Common myeloid progenitor, CD34-positive (primary cell): ENCODE measurements around the gene GOLGA1.
"Not testable (repeated sequence)": the region's sequence is repeated elsewhere in the genome, so short reads cannot be mapped to it uniquely, and the experiment has no call there.

Experiments used
- CTCF ChIA-PET: fragments of 350-600 bp; sonication (Branson Sonifier 250); formaldehyde crosslinking; loops from one replicate; lab custom pipeline; 2021; ENCODE audit warnings: antibody characterized with exemption; lab: Charles Lee
- POLR2A ChIA-PET: fragments of 350-600 bp; sonication (Branson Sonifier 250); formaldehyde crosslinking; loops from one replicate; lab custom pipeline; 2021; ENCODE audit warnings: antibody characterized with exemption; lab: Charles Lee
- DNase-seq, 3 donors: peaks; one replicate each; pipeline versions ENCODE4 v3.0.0 to v3.0.0-alpha.2; 2013
- H3K27ac ChIP-seq, 2 experiments: 1 replicate in 1 of 2; 2 replicates in 1 of 2; pipeline ENCODE4 v1.7.0; 2013; ENCODE audit warnings: inconsistent platforms in 2 of 2, low read length in 2 of 2, mild to moderate bottlenecking in 2 of 2, low read depth in 1 of 2, moderate library complexity in 1 of 2; ENCODE audit not compliant: severe bottlenecking in 2 of 2, insufficient read depth in 1 of 2, poor library complexity in 1 of 2
- H3K27me3 ChIP-seq, 5 experiments: replicated peaks in 2 of 5; 1 replicate in 3 of 5; 2 replicates in 2 of 5; pipeline versions ENCODE4 v1.6.1 to v1.7.0; 2013; ENCODE audit warnings: low read length in 4 of 5, mild to moderate bottlenecking in 2 of 5, moderate library complexity in 2 of 5, inconsistent platforms in 1 of 5; ENCODE audit not compliant: insufficient read depth in 5 of 5, control insufficient read depth in 4 of 5
- H3K36me3 ChIP-seq, 4 experiments: 1 replicate in 2 of 4; 2 replicates in 2 of 4; pipeline versions ENCODE4 v1.6.1 to v1.7.0; 2013; ENCODE audit warnings: low read length in 3 of 4, control low read depth in 1 of 4, mild to moderate bottlenecking in 1 of 4; ENCODE audit not compliant: control insufficient read depth in 4 of 4, insufficient read depth in 4 of 4
- H3K4me1 ChIP-seq, 4 experiments: 1 replicate in 3 of 4; 2 replicates in 1 of 4; pipeline versions ENCODE4 v1.6.1 to v1.7.1; 2013; ENCODE audit warnings: low read length in 3 of 4, mild to moderate bottlenecking in 3 of 4, control low read depth in 1 of 4, inconsistent platforms in 1 of 4, moderate library complexity in 1 of 4; ENCODE audit not compliant: control insufficient read depth in 4 of 4, insufficient read depth in 4 of 4; ENCODE audit errors: control extremely low read depth in 1 of 4
- H3K4me3 ChIP-seq, 7 experiments: 1 replicate in 4 of 7; 2 replicates in 3 of 7; pipeline versions ENCODE4 v1.5.1 to v1.7.0; 2013; ENCODE audit warnings: mild to moderate bottlenecking in 7 of 7, low read length in 6 of 7, moderate library complexity in 6 of 7, inconsistent platforms in 2 of 7, low read depth in 2 of 7, control low read depth in 1 of 7; ENCODE audit not compliant: insufficient read depth in 4 of 7, control insufficient read depth in 1 of 7; ENCODE audit errors: extremely low read depth in 1 of 7
- H3K9me3 ChIP-seq, 5 experiments: 1 replicate in 4 of 5; 2 replicates in 1 of 5; pipeline versions ENCODE4 v1.6.1 to v1.7.1; 2013; ENCODE audit warnings: low read length in 4 of 5, mild to moderate bottlenecking in 2 of 5, inconsistent platforms in 1 of 5, low read depth in 1 of 5, moderate library complexity in 1 of 5; ENCODE audit not compliant: control insufficient read depth in 4 of 5, insufficient read depth in 2 of 5; ENCODE audit errors: control extremely low read depth in 1 of 5
- WGBS: methylation state at CpG from one replicate; pipeline ENCODE4 v1.1.5; 2013; ENCODE audit not compliant: insufficient coverage; 5-methylcytosine and 5-hydroxymethylcytosine counted together

The GOLGA1 gene

DNA sequence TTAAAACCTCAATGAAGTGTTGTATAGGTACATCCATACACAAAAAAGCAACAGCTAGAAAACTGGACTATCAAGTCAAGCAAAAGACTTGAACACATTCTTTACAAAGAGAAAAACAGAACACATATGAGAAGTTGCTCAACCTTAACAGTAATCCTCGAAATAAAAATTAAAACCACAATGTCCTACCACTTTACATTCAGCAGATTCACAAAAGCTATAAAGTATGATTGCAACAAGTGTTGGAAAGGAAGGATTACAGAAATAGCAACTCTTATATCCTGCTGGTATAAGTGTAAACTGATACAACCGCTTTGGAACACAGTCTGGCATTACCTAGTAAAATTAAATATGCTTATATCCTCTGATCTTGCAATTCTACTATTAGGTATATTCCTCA is 28.5 kb upstream of the GOLGA1 start:
- Histone ChIP-seq H3K27me3 (no peaks in the 10 kb centered on the region), H3K4me1 (peaks cover 0 to 10% (median 7%) of the 10 kb centered on the region in 4 experiments), H3K9me3 (no peaks in the 10 kb centered on the region), H3K27ac (no peak overlapping the region), H3K36me3 (peaks cover 10 to 43% (median 12%) of the 10 kb centered on the region in 4 experiments), H3K4me3 (no peak overlapping the region)
- no peak for DNase-seq
- ChIA-PET POLR2A (interaction anchor here (0.6 kb wide), 2 partner anchors 77 to 164 kb away, joined by 3 to 5 read pairs; no protein-coding TSS in a partner anchor), CTCF (interaction anchor here (0.6 kb wide), 1 partner anchor 10 kb away, joined by 3 read pairs; no protein-coding TSS in a partner anchor)
- no CpG with 5 or more reads among the region's 2 CpGs for WGBS

DNA sequence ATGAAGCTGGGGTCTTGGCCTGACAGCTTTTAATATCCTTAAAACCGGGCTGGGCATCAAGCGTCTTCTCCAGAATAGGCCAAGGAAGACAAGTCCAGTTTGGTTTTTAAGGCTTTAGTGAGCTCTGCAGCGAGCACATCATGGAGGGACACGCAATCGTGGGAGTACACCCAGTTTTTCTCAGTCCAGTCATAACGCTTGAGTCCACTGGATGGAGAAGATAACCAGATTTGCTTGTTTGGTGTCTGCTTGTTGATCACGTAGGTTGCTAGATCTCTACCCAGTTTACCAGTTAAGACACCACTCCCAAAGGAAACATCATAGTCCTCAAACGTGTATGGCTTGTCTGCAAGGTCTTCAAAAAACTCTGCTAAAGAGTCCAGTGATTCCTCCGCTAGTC is 27.4 kb upstream of the GOLGA1 start:
- no peak overlapping the region for H3K4me3 ChIP-seq
- H3K9me3 ChIP-seq = no peaks in the 10 kb centered on the region
- 94% methylated on average over 8 of the region's 9 CpGs for WGBS
- H3K36me3 ChIP-seq = peaks cover 8 to 34% (median 12%) of the 10 kb centered on the region in 4 experiments
- CTCF ChIA-PET = no interaction called here
- DNase-seq = no peak
- no peaks in the 10 kb centered on the region for H3K27me3 ChIP-seq
- H3K4me1 ChIP-seq = peaks cover 0 to 10% (median 8%) of the 10 kb centered on the region in 4 experiments
- H3K27ac ChIP-seq = no peak overlapping the region
- POLR2A ChIA-PET = interaction anchor here (1.2 kb wide), 1 partner anchor 13 kb away, joined by 3 read pairs; no protein-coding TSS in a partner anchor

GRCh38 chr9:124965775-124966568 is 25.1 kb upstream of the GOLGA1 start:
- ChIA-PET POLR2A (interaction anchor here (0.6 kb wide), 1 partner anchor 13 kb away, joined by 4 read pairs; no protein-coding TSS in a partner anchor), CTCF (interaction anchor here (1.4 to 2.1 kb wide), 2 partner anchors 57 to 189 kb away, joined by 4 read pairs; partner anchors contain the start of gene OLFML2A)
- WGBS = 80% methylated on average over 1 of the region's 5 CpGs
- Histone ChIP-seq H3K36me3 (peaks cover 8 to 24% (median 12%) of the 10 kb centered on the region in 4 experiments), H3K4me1 (peaks cover 0 to 10% (median 8%) of the 10 kb centered on the region in 4 experiments), H3K27ac (peak overlapping the region in 1 of 2 experiments; percentile 26)
- H3K27me3 ChIP-seq, H3K9me3 ChIP-seq, H3K4me3 ChIP-seq: not testable (repeated sequence)
- peak; percentile 20 to 79 (median 63) for DNase-seq

- H3K27ac ChIP-seq = peak overlapping the region in 1 of 2 experiments; percentile 26
- H3K4me3 ChIP-seq = no peak overlapping the region
- POLR2A ChIA-PET = no interaction called here
These were observed 23.7 kb upstream of the GOLGA1 start for GRCh38 chr9:124964604-124965003.

GRCh38 chr9:124964056-124964455 is 23.2 kb upstream of the GOLGA1 start:
- Histone ChIP-seq H3K36me3 (peaks cover 7 to 19% (median 10%) of the 10 kb centered on the region in 4 experiments), H3K27me3 (no peaks in the 10 kb centered on the region), H3K9me3 (peaks cover 0 to 1% (median 0%) of the 10 kb centered on the region in 5 experiments), H3K4me1 (peaks cover 0 to 10% (median 8%) of the 10 kb centered on the region in 4 experiments), H3K4me3 (no peak overlapping the region), H3K27ac (no peak overlapping the region)
- ChIA-PET POLR2A (no interaction called here), CTCF (no interaction called here)
- WGBS = 100% methylated on average over 2 of the region's 2 CpGs
- no peak for DNase-seq

More at GRCh38 chr9:124964604-124965003, 23.7 kb upstream of the GOLGA1 start:
- no peaks in the 10 kb centered on the region for H3K27me3 ChIP-seq
- DNase-seq = peak in 2 of 3 donors; percentile 18 to 52
- H3K4me1 ChIP-seq = peaks cover 0 to 10% (median 8%) of the 10 kb centered on the region in 4 experiments
- H3K9me3 ChIP-seq = peaks cover 0 to 1% (median 0%) of the 10 kb centered on the region in 5 experiments
- H3K36me3 ChIP-seq = peaks cover 7 to 19% (median 10%) of the 10 kb centered on the region in 4 experiments
- CTCF ChIA-PET = interaction anchor here (1.4 to 2.1 kb wide), 2 partner anchors 56 to 188 kb away, joined by 4 read pairs; partner anchors contain the start of gene OLFML2A
- 79% methylated on average over 2 of the region's 2 CpGs for WGBS

DNA sequence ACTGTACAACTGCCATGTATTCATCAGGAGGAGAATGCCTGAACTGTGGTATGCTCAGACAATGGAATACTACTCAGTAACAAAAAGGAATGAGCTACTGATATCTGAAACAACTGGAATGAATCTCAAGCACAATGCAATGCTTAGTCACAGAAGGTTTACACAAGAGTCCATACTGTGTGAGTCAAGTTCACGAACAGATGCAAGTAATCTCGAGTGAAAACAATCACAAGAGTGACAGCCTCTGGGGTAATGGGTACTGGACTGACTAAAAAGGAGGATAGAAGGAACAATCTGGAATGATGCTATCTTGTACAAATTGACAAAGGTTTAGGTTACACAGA is 19.5 kb upstream of the GOLGA1 start:
- POLR2A ChIA-PET = no interaction called here
- CTCF ChIA-PET = interaction anchor here (1.1 kb wide), 1 partner anchor 13 kb away, joined by 4 read pairs; no protein-coding TSS in a partner anchor
- Histone ChIP-seq H3K36me3 (peaks cover 0 to 8% (median 2%) of the 10 kb centered on the region in 4 experiments), H3K27ac (no peak overlapping the region), H3K27me3 (no peaks in the 10 kb centered on the region), H3K4me3 (no peak overlapping the region), H3K4me1 (peaks cover 0 to 6% (median 4%) of the 10 kb centered on the region in 4 experiments), H3K9me3 (peaks cover 0 to 1% (median 0%) of the 10 kb centered on the region in 5 experiments)
- no peak for DNase-seq
- 100% methylated on average over 2 of the region's 2 CpGs for WGBS
